Astrocyte of the spinal cord (primary cell): ENCODE results near the gene FDXR.

Source experiments
- DNase-seq: peaks from one replicate; pipeline ENCODE4 v3.0.0; 2011; ENCODE audit warnings: low read depth, low spot score
- H3K4me3 ChIP-seq: 2 replicates; pipeline ENCODE4 v1.5.1; 2011; ENCODE audit warnings: low read depth, mild to moderate bottlenecking, low read length, moderate library complexity
- CTCF ChIP-seq: IDR thresholded peaks from 2 replicates; pipeline ENCODE4 v1.5.1; 2012; ENCODE audit warnings: low read depth, mild to moderate bottlenecking, low read length, inconsistent platforms
- in situ Hi-C: cut with HindIII; loops from 2 replicates; pipeline ENCODE4 v1.10.0; 2017; ENCODE audit warnings: low sequenced_read_pairs

The FDXR gene

GRCh38 chr17:74851612-74852236 lies 21.1 kb downstream of the FDXR start:
- H3K4me3 ChIP-seq: no peak overlapping the region
- no peak for DNase-seq
- no peak for TF ChIP-seq CTCF
- in situ Hi-C loops: no loop called here

- no peak for DNase-seq
- in situ Hi-C loops: no loop called here
- H3K4me3 ChIP-seq: no peak overlapping the region
- no peak for TF ChIP-seq CTCF
Observed at GRCh38 chr17:74850914-74851313, 21.9 kb downstream of the FDXR start.

- H3K4me3 ChIP-seq: no peak overlapping the region
- in situ Hi-C loops: no loop called here
- no peak for TF ChIP-seq CTCF
- no peak for DNase-seq
Observed at GRCh38 chr17:74850310-74850709, 22.5 kb downstream of the FDXR start.

- H3K4me3 ChIP-seq: no peak overlapping the region
- in situ Hi-C loops: no loop called here
- TF ChIP-seq CTCF: no peak
- DNase-seq: no peak
Observed at GRCh38 chr17:74848656-74849399, 24.0 kb downstream of the FDXR start.

GRCh38 chr17:74846621-74847020 lies 26.2 kb downstream of the FDXR start:
- no peak for TF ChIP-seq CTCF
- no peak overlapping the region for H3K4me3 ChIP-seq
- no peak for DNase-seq
- in situ Hi-C loops: no loop called here

GRCh38 chr17:74843352-74843627 lies 29.5 kb downstream of the FDXR start:
- in situ Hi-C loops: no loop called here
- TF ChIP-seq CTCF: no peak
- no peak overlapping the region for H3K4me3 ChIP-seq
- no peak for DNase-seq
